ENCODE results near the gene AK8.

AK8 gene

GRCh38 chr9:132814937-132815336 is 63.1 kb downstream of the AK8 start:
- DNase-seq (ENCODE audit: insufficient read length, low spot score) (no peak), FAIRE-seq (no peak)
- no peak for TF ChIP-seq POLR2A (IDR thresholded peaks at IDR 0.05; ENCODE audit: low read depth, low read length)

- DNase-seq (ENCODE audit: insufficient read length, low spot score) = no peak
- FAIRE-seq = no peak
- TF ChIP-seq POLR2A (IDR thresholded peaks at IDR 0.05; ENCODE audit: low read depth, low read length) = no peak
Observed at GRCh38 chr9:132813115-132813771, 64.8 kb downstream of the AK8 start.

- DNase-seq (ENCODE audit: insufficient read length, low spot score) (no peak), FAIRE-seq (no peak)
- no peak for TF ChIP-seq POLR2A (IDR thresholded peaks at IDR 0.05; ENCODE audit: low read depth, low read length)
Observed at GRCh38 chr9:132811985-132812384, 66.1 kb downstream of the AK8 start.

GRCh38 chr9:132810314-132810713 is 67.8 kb downstream of the AK8 start:
- TF ChIP-seq POLR2A (IDR thresholded peaks at IDR 0.05; ENCODE audit: low read depth, low read length) = no peak
- DNase-seq (ENCODE audit: insufficient read length, low spot score) (no peak), FAIRE-seq (no peak)

GRCh38 chr9:132809677-132810271 is 68.3 kb downstream of the AK8 start:
- DNase-seq (ENCODE audit: insufficient read length, low spot score) (no peak), FAIRE-seq (no peak)
- no peak for TF ChIP-seq POLR2A (IDR thresholded peaks at IDR 0.05; ENCODE audit: low read depth, low read length)

- no peak for DNase-seq (ENCODE audit: insufficient read length, low spot score)
- no peak for FAIRE-seq
Observed at GRCh38 chr9:132808645-132809044, 69.4 kb downstream of the AK8 start.

GRCh38 chr9:132806723-132807421 is 71.2 kb downstream of the AK8 start:
- no peak for DNase-seq (ENCODE audit: insufficient read length, low spot score)
- TF ChIP-seq POLR2A (IDR thresholded peaks at IDR 0.05; ENCODE audit: low read depth, low read length) = no peak
- FAIRE-seq = no peak

More at GRCh38 chr9:132808645-132809044, 69.4 kb downstream of the AK8 start:
- TF ChIP-seq POLR2A (IDR thresholded peaks at IDR 0.05; ENCODE audit: low read depth, low read length) = no peak

- TF ChIP-seq POLR2A (IDR thresholded peaks at IDR 0.05; ENCODE audit: low read depth, low read length) = no peak
- DNase-seq (ENCODE audit: insufficient read length, low spot score) = no peak
- no peak for FAIRE-seq
Observed at GRCh38 chr9:132806306-132806705, 71.8 kb downstream of the AK8 start.

GRCh38 chr9:132804576-132805295 is 73.3 kb downstream of the AK8 start:
- FAIRE-seq (no peak), DNase-seq (ENCODE audit: insufficient read length, low spot score) (no peak)
- TF ChIP-seq POLR2A (IDR thresholded peaks at IDR 0.05; ENCODE audit: low read depth, low read length) = no peak

GRCh38 chr9:132802121-132802795 is 75.8 kb downstream of the AK8 start:
- no peak for FAIRE-seq
- no peak for TF ChIP-seq POLR2A (IDR thresholded peaks at IDR 0.05; ENCODE audit: low read depth, low read length)
- no peak for DNase-seq (ENCODE audit: insufficient read length, low spot score)

GRCh38 chr9:132801659-132802058 is 76.4 kb downstream of the AK8 start:
- no peak for FAIRE-seq
- TF ChIP-seq POLR2A (IDR thresholded peaks at IDR 0.05; ENCODE audit: low read depth, low read length) = no peak
- no peak for DNase-seq (ENCODE audit: insufficient read length, low spot score)

GRCh38 chr9:132800038-132800648 is 77.9 kb downstream of the AK8 start:
- FAIRE-seq (peak; percentile 77), DNase-seq (ENCODE audit: insufficient read length, low spot score) (peak; percentile 73)
- no peak for TF ChIP-seq POLR2A (IDR thresholded peaks at IDR 0.05; ENCODE audit: low read depth, low read length)

All from H54 (cell line).